ENCODE data around the gene TRIM59.

TRIM59 gene

DNA sequence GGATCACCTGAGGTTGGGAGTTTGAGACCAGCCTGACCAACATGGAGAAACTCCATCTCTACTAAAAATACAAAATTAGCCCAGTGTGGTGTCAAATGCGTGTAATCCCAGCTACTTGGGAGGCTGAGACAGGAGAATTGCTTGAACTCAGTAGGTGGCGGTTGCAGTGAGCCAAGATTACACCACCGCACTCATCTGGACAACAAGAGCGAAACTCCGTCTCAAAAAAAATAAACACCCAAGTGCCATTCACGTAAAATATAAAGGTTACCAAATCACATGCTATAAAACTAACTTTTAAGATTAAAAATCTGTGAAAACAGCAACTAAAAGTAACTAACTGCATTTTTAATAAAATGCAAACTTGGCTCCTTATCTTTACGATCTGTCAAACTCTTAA is 8.9 kb downstream of the TRIM59 start:
- Histone ChIP-seq H3K9me3 (ENCODE audit: control extremely low read depth in 1 of 5, control insufficient read depth in 4 of 5, insufficient read depth in 2 of 5, low read depth in 1 of 5, low read length in 4 of 5) (no peaks in the 10 kb centered on the region), H3K4me3 (ENCODE audit: control insufficient read depth in 1 of 7, extremely low read depth in 1 of 7, insufficient read depth in 4 of 7, low read depth in 2 of 7, low read length in 6 of 7) (no peak overlapping the region), H3K36me3 (ENCODE audit: control insufficient read depth in 4 of 4, insufficient read depth in 4 of 4, low read length in 3 of 4) (peaks cover 10 to 44% (median 22%) of the 10 kb centered on the region in 4 experiments), H3K4me1 (ENCODE audit: control extremely low read depth in 1 of 4, control insufficient read depth in 4 of 4, insufficient read depth in 4 of 4, low read length in 3 of 4) (no peaks in the 10 kb centered on the region), H3K27ac (ENCODE audit: insufficient read depth in 1 of 2, low read depth in 1 of 2, low read length in 2 of 2, poor library complexity in 1 of 2, severe bottlenecking in 2 of 2) (no peak overlapping the region), H3K27me3 (replicated peaks in 2 of 5; ENCODE audit: control insufficient read depth in 4 of 5, insufficient read depth in 5 of 5, low read length in 4 of 5) (no peaks in the 10 kb centered on the region)
- 100% methylated on average over 7 of the region's 7 CpGs for WGBS (ENCODE audit: insufficient coverage)
- POLR2A ChIA-PET: no interaction called here
- CTCF ChIA-PET: interaction anchor here (1.2 kb wide), 1 partner anchor 9 kb away, joined by 5 read pairs; the partner anchor contains the start of gene TRIM59
- no peak for DNase-seq

DNA sequence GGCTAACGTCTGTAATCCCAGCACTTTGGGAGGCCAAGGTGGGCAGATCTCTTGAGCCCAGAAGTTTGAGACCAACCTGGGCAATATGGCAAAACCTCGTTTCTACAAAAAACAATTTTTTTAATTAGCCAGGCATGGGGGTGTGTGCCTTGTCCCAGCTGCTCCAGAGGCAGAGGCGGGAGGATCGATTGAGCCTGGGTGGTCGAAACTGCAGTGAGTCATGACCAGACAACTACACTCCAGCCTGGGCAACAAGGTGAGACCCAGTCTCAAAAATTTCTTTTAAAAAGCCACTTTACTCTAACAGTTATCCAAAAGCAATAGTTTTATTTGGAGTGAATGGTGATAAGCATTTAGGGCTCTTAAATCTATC is 12.5 kb downstream of the TRIM59 start:
- H3K36me3 ChIP-seq (ENCODE audit: control insufficient read depth in 4 of 4, insufficient read depth in 4 of 4, low read length in 3 of 4): peaks cover 17 to 62% (median 38%) of the 10 kb centered on the region in 4 experiments
- 85% methylated on average over 5 of the region's 5 CpGs for WGBS (ENCODE audit: insufficient coverage)

DNA sequence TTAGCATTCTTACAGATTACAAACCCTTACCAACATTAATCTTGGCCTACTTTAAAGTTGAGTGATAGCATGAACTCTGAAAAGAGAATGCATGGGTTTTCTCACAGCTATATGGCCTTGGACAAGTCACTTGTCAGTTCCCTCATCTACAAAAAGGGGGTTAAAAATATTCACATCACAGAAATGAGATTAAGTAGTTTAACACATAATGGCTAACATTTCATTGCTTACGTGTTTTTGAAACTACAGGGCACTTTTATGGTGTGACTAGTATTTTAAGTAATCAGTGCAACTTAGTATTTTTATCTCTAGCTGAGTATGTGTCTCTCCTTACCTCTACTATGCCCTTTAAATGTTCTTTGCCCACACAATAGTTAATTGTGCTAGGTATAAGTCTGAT is 13.8 kb downstream of the TRIM59 start:
- no peak for DNase-seq
- ChIA-PET CTCF (interaction anchor here (0.9 kb wide), 1 partner anchor 14 kb away, joined by 3 read pairs; the partner anchor contains the start of gene TRIM59), POLR2A (no interaction called here)
- no peak overlapping the region for H3K27ac ChIP-seq (ENCODE audit: insufficient read depth in 1 of 2, low read depth in 1 of 2, low read length in 2 of 2, poor library complexity in 1 of 2, severe bottlenecking in 2 of 2)
- H3K36me3 ChIP-seq (ENCODE audit: control insufficient read depth in 4 of 4, insufficient read depth in 4 of 4, low read length in 3 of 4): peaks cover 19 to 74% (median 48%) of the 10 kb centered on the region in 4 experiments
- H3K4me3 ChIP-seq (ENCODE audit: control insufficient read depth in 1 of 7, extremely low read depth in 1 of 7, insufficient read depth in 4 of 7, low read depth in 2 of 7, low read length in 6 of 7): no peak overlapping the region
- WGBS (ENCODE audit: insufficient coverage): no CpG with 5 or more reads among the region's 1 CpG
- H3K4me1 ChIP-seq (ENCODE audit: control extremely low read depth in 1 of 4, control insufficient read depth in 4 of 4, insufficient read depth in 4 of 4, low read length in 3 of 4): no peaks in the 10 kb centered on the region
- no peaks in the 10 kb centered on the region for H3K9me3 ChIP-seq (ENCODE audit: control extremely low read depth in 1 of 5, control insufficient read depth in 4 of 5, insufficient read depth in 2 of 5, low read depth in 1 of 5, low read length in 4 of 5)
- no peaks in the 10 kb centered on the region for H3K27me3 ChIP-seq (replicated peaks in 2 of 5; ENCODE audit: control insufficient read depth in 4 of 5, insufficient read depth in 5 of 5, low read length in 4 of 5)

More for the DNA sequence above, 12.5 kb downstream of the TRIM59 start:
- POLR2A ChIA-PET: no interaction called here
- Histone ChIP-seq H3K9me3 (ENCODE audit: control extremely low read depth in 1 of 5, control insufficient read depth in 4 of 5, insufficient read depth in 2 of 5, low read depth in 1 of 5, low read length in 4 of 5) (no peaks in the 10 kb centered on the region), H3K27me3 (replicated peaks in 2 of 5; ENCODE audit: control insufficient read depth in 4 of 5, insufficient read depth in 5 of 5, low read length in 4 of 5) (no peaks in the 10 kb centered on the region), H3K4me3 (ENCODE audit: control insufficient read depth in 1 of 7, extremely low read depth in 1 of 7, insufficient read depth in 4 of 7, low read depth in 2 of 7, low read length in 6 of 7) (no peak overlapping the region), H3K27ac (ENCODE audit: insufficient read depth in 1 of 2, low read depth in 1 of 2, low read length in 2 of 2, poor library complexity in 1 of 2, severe bottlenecking in 2 of 2) (no peak overlapping the region), H3K4me1 (ENCODE audit: control extremely low read depth in 1 of 4, control insufficient read depth in 4 of 4, insufficient read depth in 4 of 4, low read length in 3 of 4) (no peaks in the 10 kb centered on the region)
- CTCF ChIA-PET: no interaction called here
- no peak for DNase-seq

DNA sequence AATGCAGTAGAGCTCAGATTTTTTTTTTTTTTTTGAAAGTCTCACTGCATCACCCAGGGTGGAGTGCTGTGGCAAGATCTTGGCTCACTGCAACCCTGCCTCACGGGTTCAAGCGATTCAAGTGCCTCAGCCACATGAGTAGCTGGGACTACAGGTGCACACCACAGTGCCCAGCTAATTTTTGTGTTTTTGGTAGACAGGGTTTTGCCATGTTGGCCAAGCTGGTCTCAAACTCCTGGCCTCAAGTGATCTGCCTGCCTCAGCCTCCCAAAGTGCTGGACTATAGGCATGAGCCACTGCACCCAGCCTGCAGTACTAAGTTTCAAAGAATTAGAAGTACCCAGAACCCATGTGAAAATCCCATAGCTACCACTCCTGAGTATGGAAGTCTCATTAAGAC is 14.5 kb downstream of the TRIM59 start:
- H3K4me3 ChIP-seq (ENCODE audit: control insufficient read depth in 1 of 7, extremely low read depth in 1 of 7, insufficient read depth in 4 of 7, low read depth in 2 of 7, low read length in 6 of 7): no peak overlapping the region
- WGBS (ENCODE audit: insufficient coverage): 83% methylated on average over 2 of the region's 2 CpGs
- no peaks in the 10 kb centered on the region for H3K9me3 ChIP-seq (ENCODE audit: control extremely low read depth in 1 of 5, control insufficient read depth in 4 of 5, insufficient read depth in 2 of 5, low read depth in 1 of 5, low read length in 4 of 5)
- ChIA-PET CTCF (interaction anchor here (0.7 kb wide), 2 partner anchors 9 to 25 kb away, joined by 3 to 4 read pairs; no protein-coding TSS in a partner anchor), POLR2A (no interaction called here)
- no peak for DNase-seq
- H3K27ac ChIP-seq (ENCODE audit: insufficient read depth in 1 of 2, low read depth in 1 of 2, low read length in 2 of 2, poor library complexity in 1 of 2, severe bottlenecking in 2 of 2): no peak overlapping the region
- H3K4me1 ChIP-seq (ENCODE audit: control extremely low read depth in 1 of 4, control insufficient read depth in 4 of 4, insufficient read depth in 4 of 4, low read length in 3 of 4): no peaks in the 10 kb centered on the region
- H3K36me3 ChIP-seq (ENCODE audit: control insufficient read depth in 4 of 4, insufficient read depth in 4 of 4, low read length in 3 of 4): peaks cover 20 to 80% (median 47%) of the 10 kb centered on the region in 4 experiments
- H3K27me3 ChIP-seq (replicated peaks in 2 of 5; ENCODE audit: control insufficient read depth in 4 of 5, insufficient read depth in 5 of 5, low read length in 4 of 5): no peaks in the 10 kb centered on the region

DNA sequence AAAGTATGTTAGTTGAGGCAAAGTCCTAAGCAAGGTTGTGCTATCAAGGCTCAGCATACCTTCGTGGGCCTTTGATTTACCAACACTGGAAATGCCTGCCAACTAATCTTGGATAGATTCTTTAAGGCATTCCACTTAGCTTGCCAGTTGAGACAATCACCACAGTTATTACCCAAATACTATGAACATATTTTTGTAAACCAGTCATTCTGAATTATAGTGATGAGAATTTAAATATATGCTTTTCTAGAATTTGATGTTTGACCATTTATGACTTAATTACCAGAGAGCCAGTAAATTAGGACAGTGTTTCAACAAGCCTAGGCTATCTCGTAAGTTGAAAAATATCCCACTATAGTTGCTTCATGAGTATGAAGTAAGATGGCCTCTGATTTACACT is 15.5 kb downstream of the TRIM59 start:
- POLR2A ChIA-PET: no interaction called here

DNA sequence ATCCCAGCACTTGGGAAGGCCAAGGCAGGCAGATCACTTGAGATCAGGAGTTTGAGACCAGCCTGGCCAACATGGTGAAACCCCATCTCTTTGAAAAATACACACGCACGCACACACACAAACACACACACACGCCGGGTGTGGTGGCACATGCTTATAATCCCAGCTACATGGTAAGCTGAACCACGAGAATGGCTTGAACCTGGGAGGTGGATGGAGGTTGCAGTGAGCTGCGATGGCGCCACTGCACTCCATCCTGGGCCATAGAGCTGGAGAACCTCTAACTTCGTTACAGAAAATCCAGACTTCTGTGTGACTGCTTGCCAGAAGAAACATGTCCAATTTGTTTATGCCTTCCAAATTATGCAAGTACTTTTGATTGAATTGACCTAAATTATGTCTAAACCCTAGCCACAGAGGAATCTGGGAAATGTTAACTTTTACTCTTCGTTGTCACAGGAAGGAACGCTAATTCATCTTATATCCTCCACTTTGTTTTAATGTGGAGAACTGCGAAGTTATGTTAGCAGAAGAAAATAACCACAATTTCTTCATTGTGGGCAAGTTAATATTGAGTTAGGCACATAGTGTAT is 21.7 kb downstream of the TRIM59 start:
- H3K4me1 ChIP-seq (ENCODE audit: control extremely low read depth in 1 of 4, control insufficient read depth in 4 of 4, insufficient read depth in 4 of 4, low read length in 3 of 4): no peaks in the 10 kb centered on the region
- no peak overlapping the region for H3K27ac ChIP-seq (ENCODE audit: insufficient read depth in 1 of 2, low read depth in 1 of 2, low read length in 2 of 2, poor library complexity in 1 of 2, severe bottlenecking in 2 of 2)
- WGBS (ENCODE audit: insufficient coverage): 97% methylated on average over 8 of the region's 11 CpGs
- H3K4me3 ChIP-seq (ENCODE audit: control insufficient read depth in 1 of 7, extremely low read depth in 1 of 7, insufficient read depth in 4 of 7, low read depth in 2 of 7, low read length in 6 of 7): no peak overlapping the region
- H3K27me3 ChIP-seq (replicated peaks in 2 of 5; ENCODE audit: control insufficient read depth in 4 of 5, insufficient read depth in 5 of 5, low read length in 4 of 5): no peaks in the 10 kb centered on the region
- ChIA-PET POLR2A (no interaction called here), CTCF (interaction anchor here (1.4 kb wide), 1 partner anchor 11 kb away, joined by 3 read pairs; no protein-coding TSS in a partner anchor)
- DNase-seq: no peak
- no peaks in the 10 kb centered on the region for H3K9me3 ChIP-seq (ENCODE audit: control extremely low read depth in 1 of 5, control insufficient read depth in 4 of 5, insufficient read depth in 2 of 5, low read depth in 1 of 5, low read length in 4 of 5)
- peaks cover 35 to 94% (median 64%) of the 10 kb centered on the region in 4 experiments for H3K36me3 ChIP-seq (ENCODE audit: control insufficient read depth in 4 of 4, insufficient read depth in 4 of 4, low read length in 3 of 4)

More for the DNA sequence above, 15.5 kb downstream of the TRIM59 start:
- Histone ChIP-seq H3K27me3 (replicated peaks in 2 of 5; ENCODE audit: control insufficient read depth in 4 of 5, insufficient read depth in 5 of 5, low read length in 4 of 5) (no peaks in the 10 kb centered on the region), H3K36me3 (ENCODE audit: control insufficient read depth in 4 of 4, insufficient read depth in 4 of 4, low read length in 3 of 4) (peaks cover 20 to 87% (median 50%) of the 10 kb centered on the region in 4 experiments), H3K4me3 (ENCODE audit: control insufficient read depth in 1 of 7, extremely low read depth in 1 of 7, insufficient read depth in 4 of 7, low read depth in 2 of 7, low read length in 6 of 7) (no peak overlapping the region), H3K4me1 (ENCODE audit: control extremely low read depth in 1 of 4, control insufficient read depth in 4 of 4, insufficient read depth in 4 of 4, low read length in 3 of 4) (no peaks in the 10 kb centered on the region), H3K27ac (ENCODE audit: insufficient read depth in 1 of 2, low read depth in 1 of 2, low read length in 2 of 2, poor library complexity in 1 of 2, severe bottlenecking in 2 of 2) (peak overlapping the region in 1 of 2 experiments; percentile 18), H3K9me3 (ENCODE audit: control extremely low read depth in 1 of 5, control insufficient read depth in 4 of 5, insufficient read depth in 2 of 5, low read depth in 1 of 5, low read length in 4 of 5) (no peaks in the 10 kb centered on the region)
- no peak for DNase-seq
- WGBS (ENCODE audit: insufficient coverage): 71% methylated on average over 1 of the region's 2 CpGs
- CTCF ChIA-PET: no interaction called here

DNA sequence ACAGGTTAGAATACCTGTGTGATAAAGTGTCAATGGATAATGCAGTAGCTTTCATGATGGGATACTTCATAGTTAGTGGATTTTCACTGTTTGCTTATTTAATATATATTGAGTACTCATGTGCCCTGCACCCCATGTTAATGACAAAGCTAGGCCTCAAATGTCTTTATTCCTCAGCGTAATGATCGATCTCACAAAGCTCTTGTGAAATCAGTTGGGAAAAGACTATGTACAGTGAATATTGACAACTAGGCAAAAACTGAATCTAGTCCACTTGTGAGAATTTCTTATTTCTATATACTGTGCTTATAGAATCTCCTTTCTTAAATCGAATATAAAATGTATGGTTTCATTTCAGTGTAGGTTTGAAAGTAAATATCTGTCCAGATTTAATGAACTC is 32.3 kb downstream of the TRIM59 start:
- Histone ChIP-seq H3K9me3 (ENCODE audit: control extremely low read depth in 1 of 5, control insufficient read depth in 4 of 5, insufficient read depth in 2 of 5, low read depth in 1 of 5, low read length in 4 of 5) (no peaks in the 10 kb centered on the region), H3K4me1 (ENCODE audit: control extremely low read depth in 1 of 4, control insufficient read depth in 4 of 4, insufficient read depth in 4 of 4, low read length in 3 of 4) (peaks cover 8 to 19% (median 13%) of the 10 kb centered on the region in 4 experiments), H3K27ac (ENCODE audit: insufficient read depth in 1 of 2, low read depth in 1 of 2, low read length in 2 of 2, poor library complexity in 1 of 2, severe bottlenecking in 2 of 2) (no peak overlapping the region), H3K4me3 (ENCODE audit: control insufficient read depth in 1 of 7, extremely low read depth in 1 of 7, insufficient read depth in 4 of 7, low read depth in 2 of 7, low read length in 6 of 7) (no peak overlapping the region), H3K36me3 (ENCODE audit: control insufficient read depth in 4 of 4, insufficient read depth in 4 of 4, low read length in 3 of 4) (peaks cover 10 to 86% (median 49%) of the 10 kb centered on the region in 4 experiments), H3K27me3 (replicated peaks in 2 of 5; ENCODE audit: control insufficient read depth in 4 of 5, insufficient read depth in 5 of 5, low read length in 4 of 5) (no peaks in the 10 kb centered on the region)
- POLR2A ChIA-PET: no interaction called here
- no peak for DNase-seq
- CTCF ChIA-PET: interaction anchor here (1.0 to 1.3 kb wide), 4 partner anchors 9 to 414 kb away, joined by 3 read pairs; no protein-coding TSS in a partner anchor
- WGBS (ENCODE audit: insufficient coverage): no CpG with 5 or more reads among the region's 3 CpGs

All from common myeloid progenitor, CD34-positive (primary cell).